Astrocyte (in vitro differentiated cells and primary cell): ENCODE results near the gene INAFM1. TPM values are rescaled to one million over a fixed set of nuclear protein-coding genes. Genes with fewer than 3 reads are reported as not detected.
A peak's percentile ranks its signal among the peaks of the same experiment; 100 is the strongest.

Experiments
- DNase-seq: peaks from one replicate; pipeline ENCODE4 v3.0.0-alpha.2; 2010; ENCODE audit warnings: low read depth
- FAIRE-seq: peaks from 2 replicates; lab custom pipeline; 2011; peaks lifted over from hg19 to GRCh38; lab: Jason Lieb, UNC
- H2AFZ ChIP-seq: 2 replicates; pipeline ENCODE4 v1.6.0; 2012; ENCODE audit warnings: low read depth, low read length, inconsistent platforms
- H3K27ac ChIP-seq: 2 replicates; pipeline ENCODE4 v1.5.1; 2011; ENCODE audit warnings: low read depth, low read length, inconsistent platforms
- H3K27me3 ChIP-seq: 2 replicates; pipeline ENCODE4 v1.6.0; 2011; ENCODE audit warnings: low read length, inconsistent platforms; ENCODE audit not compliant: insufficient read depth
- H3K36me3 ChIP-seq: 2 replicates; pipeline ENCODE4 v1.5.1; 2011; ENCODE audit warnings: low read length, inconsistent platforms; ENCODE audit not compliant: insufficient read depth
- H3K4me1 ChIP-seq: 2 replicates; pipeline ENCODE4 v1.5.1; 2011; ENCODE audit warnings: low read length, inconsistent platforms; ENCODE audit not compliant: insufficient read depth
- H3K4me2 ChIP-seq: 2 replicates; pipeline ENCODE4 v1.6.0; 2012; ENCODE audit warnings: low read length, inconsistent platforms
- H3K4me3 ChIP-seq: 2 replicates; pipeline ENCODE4 v1.5.1; 2011; ENCODE audit warnings: low read depth, mild to moderate bottlenecking, low read length, inconsistent platforms; ENCODE audit not compliant: insufficient read depth
- H3K79me2 ChIP-seq: 2 replicates; pipeline ENCODE4 v1.6.0; 2012; ENCODE audit warnings: mild to moderate bottlenecking, low read length, inconsistent platforms; ENCODE audit not compliant: insufficient read depth
- H3K9ac ChIP-seq: 2 replicates; pipeline ENCODE4 v1.6.0; 2012; ENCODE audit warnings: mild to moderate bottlenecking, low read length, inconsistent platforms
- H3K9me3 ChIP-seq: 2 replicates; pipeline ENCODE4 v1.5.1; 2012; ENCODE audit warnings: low read depth, mild to moderate bottlenecking, low read length, inconsistent platforms; ENCODE audit not compliant: insufficient read depth
- H4K20me1 ChIP-seq: 2 replicates; pipeline ENCODE4 v1.6.0; 2012; ENCODE audit warnings: low read length, inconsistent platforms; ENCODE audit not compliant: insufficient read depth
- H3K27ac Mint-ChIP-seq: one replicate; pipeline ENCODE4 v1.8.0; 2021; ENCODE audit warnings: mild to moderate bottlenecking, mixed read lengths; ENCODE audit not compliant: unreplicated experiment
- H3K27me3 Mint-ChIP-seq: one replicate; pipeline ENCODE4 v1.8.0; 2021; ENCODE audit warnings: low read depth, mixed read lengths; ENCODE audit not compliant: unreplicated experiment
- H3K36me3 Mint-ChIP-seq: one replicate; pipeline ENCODE4 v1.8.0; 2021; ENCODE audit warnings: low read depth, mixed read lengths; ENCODE audit not compliant: unreplicated experiment
- H3K4me1 Mint-ChIP-seq: one replicate; pipeline ENCODE4 v1.8.0; 2021; ENCODE audit warnings: low read depth, mixed read lengths; ENCODE audit not compliant: unreplicated experiment
- H3K4me3 Mint-ChIP-seq: one replicate; pipeline ENCODE4 v1.8.0; 2021; ENCODE audit warnings: mild to moderate bottlenecking, moderate library complexity, mixed read lengths; ENCODE audit not compliant: unreplicated experiment
- H3K9me3 Mint-ChIP-seq: one replicate; pipeline ENCODE4 v1.8.0; 2021; ENCODE audit warnings: mild to moderate bottlenecking, mixed read lengths; ENCODE audit not compliant: unreplicated experiment
- EZH2 ChIP-seq: IDR thresholded peaks from 2 replicates; pipeline ENCODE4 v1.6.1; 2012; ENCODE audit warnings: mild to moderate bottlenecking, low read length, inconsistent platforms; ENCODE audit not compliant: insufficient read depth
- total RNA-seq: library from RNA; stranded (reverse); gene quantifications from 2 replicates; pipeline ENCODE4 v1.2.1, GENCODE V29; 2021
- TF ChIP-seq, protein P1 (sequence below): IDR thresholded peaks from 2 replicates; pipeline ENCODE4 v1.5.1; 2011; ENCODE audit warnings: low read depth, mild to moderate bottlenecking, inconsistent platforms, low read length, moderate library complexity; ENCODE audit not compliant: insufficient read depth

The INAFM1 gene
- total RNA-seq, 1 donor from 2014 or later: 23.6 TPM

DNA sequence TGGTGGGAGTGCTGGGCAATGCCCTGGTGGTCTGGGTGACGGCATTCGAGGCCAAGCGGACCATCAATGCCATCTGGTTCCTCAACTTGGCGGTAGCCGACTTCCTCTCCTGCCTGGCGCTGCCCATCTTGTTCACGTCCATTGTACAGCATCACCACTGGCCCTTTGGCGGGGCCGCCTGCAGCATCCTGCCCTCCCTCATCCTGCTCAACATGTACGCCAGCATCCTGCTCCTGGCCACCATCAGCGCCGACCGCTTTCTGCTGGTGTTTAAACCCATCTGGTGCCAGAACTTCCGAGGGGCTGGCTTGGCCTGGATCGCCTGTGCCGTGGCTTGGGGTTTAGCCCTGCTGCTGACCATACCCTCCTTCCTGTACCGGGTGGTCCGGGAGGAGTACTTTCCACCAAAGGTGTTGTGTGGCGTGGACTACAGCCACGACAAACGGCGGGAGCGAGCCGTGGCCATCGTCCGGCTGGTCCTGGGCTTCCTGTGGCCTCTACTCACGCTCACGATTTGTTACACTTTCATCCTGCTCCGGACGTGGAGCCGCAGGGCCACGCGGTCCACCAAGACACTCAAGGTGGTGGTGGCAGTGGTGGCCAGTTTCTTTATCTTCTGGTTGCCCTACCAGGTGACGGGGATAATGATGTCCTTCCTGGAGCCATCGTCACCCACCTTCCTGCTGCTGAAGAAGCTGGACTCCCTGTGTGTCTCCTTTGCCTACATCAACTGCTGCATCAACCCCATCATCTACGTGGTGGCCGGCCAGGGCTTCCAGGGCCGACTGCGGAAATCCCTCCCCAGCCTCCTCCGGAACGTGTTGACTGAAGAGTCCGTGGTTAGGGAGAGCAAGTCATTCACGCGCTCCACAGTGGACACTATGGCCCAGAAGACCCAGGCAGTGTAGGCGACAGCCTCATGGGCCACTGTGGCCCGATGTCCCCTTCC is 45.5 kb downstream of the INAFM1 start:
- Histone ChIP-seq H3K27me3 (peaks cover 3% of the 10 kb centered on the region), H3K79me2 (no peaks in the 10 kb centered on the region), H3K4me1 (peaks cover 4% of the 10 kb centered on the region), H4K20me1 (no peaks in the 10 kb centered on the region), H3K9ac (no peak overlapping the region), H3K4me3 (no peak overlapping the region), H2AFZ (no peak overlapping the region), H3K27ac (no peak overlapping the region), H3K9me3 (no peaks in the 10 kb centered on the region), H3K36me3 (no peaks in the 10 kb centered on the region), H3K4me2 (no peak overlapping the region)
- Mint-ChIP-seq H3K4me3 (no peak overlapping the region), H3K27ac (peak overlapping the region; percentile 55), H3K4me1 (peaks cover 5% of the 10 kb centered on the region), H3K27me3 (peaks cover 12% of the 10 kb centered on the region), H3K9me3 (peaks cover 11% of the 10 kb centered on the region), H3K36me3 (peaks cover 9% of the 10 kb centered on the region)
- TF ChIP-seq, protein P1, sequence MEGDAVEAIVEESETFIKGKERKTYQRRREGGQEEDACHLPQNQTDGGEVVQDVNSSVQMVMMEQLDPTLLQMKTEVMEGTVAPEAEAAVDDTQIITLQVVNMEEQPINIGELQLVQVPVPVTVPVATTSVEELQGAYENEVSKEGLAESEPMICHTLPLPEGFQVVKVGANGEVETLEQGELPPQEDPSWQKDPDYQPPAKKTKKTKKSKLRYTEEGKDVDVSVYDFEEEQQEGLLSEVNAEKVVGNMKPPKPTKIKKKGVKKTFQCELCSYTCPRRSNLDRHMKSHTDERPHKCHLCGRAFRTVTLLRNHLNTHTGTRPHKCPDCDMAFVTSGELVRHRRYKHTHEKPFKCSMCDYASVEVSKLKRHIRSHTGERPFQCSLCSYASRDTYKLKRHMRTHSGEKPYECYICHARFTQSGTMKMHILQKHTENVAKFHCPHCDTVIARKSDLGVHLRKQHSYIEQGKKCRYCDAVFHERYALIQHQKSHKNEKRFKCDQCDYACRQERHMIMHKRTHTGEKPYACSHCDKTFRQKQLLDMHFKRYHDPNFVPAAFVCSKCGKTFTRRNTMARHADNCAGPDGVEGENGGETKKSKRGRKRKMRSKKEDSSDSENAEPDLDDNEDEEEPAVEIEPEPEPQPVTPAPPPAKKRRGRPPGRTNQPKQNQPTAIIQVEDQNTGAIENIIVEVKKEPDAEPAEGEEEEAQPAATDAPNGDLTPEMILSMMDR: no peak
- no peak for TF ChIP-seq EZH2
- DNase-seq (no peak), FAIRE-seq (no peak)

DNA sequence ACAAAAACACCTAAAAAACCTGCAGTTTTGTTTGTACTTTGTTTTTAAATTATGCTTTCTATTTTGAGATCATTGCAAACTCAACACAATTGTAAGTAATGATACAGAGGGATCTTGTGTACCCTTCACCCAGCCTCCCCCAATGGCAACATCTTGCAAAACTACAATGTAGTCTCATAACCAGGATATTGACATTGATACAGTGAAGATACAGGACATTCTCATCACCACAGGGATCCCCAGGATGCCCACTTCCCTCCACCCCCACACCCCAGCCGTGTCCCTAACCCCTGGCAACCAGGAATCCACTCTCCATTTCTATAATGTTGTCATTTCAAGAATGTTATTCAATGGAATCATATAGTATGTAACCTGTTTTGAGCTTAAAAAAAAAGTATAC is 46.9 kb downstream of the INAFM1 start:
- no peak for FAIRE-seq
- H3K27me3 ChIP-seq: peaks cover 3% of the 10 kb centered on the region

More for the DNA sequence above, 46.9 kb downstream of the INAFM1 start:
- Histone ChIP-seq H3K9ac (no peak overlapping the region), H4K20me1 (no peaks in the 10 kb centered on the region), H3K79me2 (no peaks in the 10 kb centered on the region), H3K4me1 (no peaks in the 10 kb centered on the region), H3K27ac (no peak overlapping the region), H2AFZ (no peak overlapping the region), H3K36me3 (no peaks in the 10 kb centered on the region), H3K9me3 (no peaks in the 10 kb centered on the region), H3K4me3 (no peak overlapping the region), H3K4me2 (no peak overlapping the region)
- no peak overlapping the region for H3K4me3 Mint-ChIP-seq
- no peak overlapping the region for H3K27ac Mint-ChIP-seq
- TF ChIP-seq, protein P1: no peak
- TF ChIP-seq EZH2: no peak
- H3K4me1 Mint-ChIP-seq: no peaks in the 10 kb centered on the region
- DNase-seq: no peak
- H3K27me3 Mint-ChIP-seq: peaks cover 12% of the 10 kb centered on the region
- peaks cover 10% of the 10 kb centered on the region for H3K9me3 Mint-ChIP-seq
- peaks cover 8% of the 10 kb centered on the region for H3K36me3 Mint-ChIP-seq
